Muscle of leg (tissue), 16 donors: Measurements from ENCODE around the gene PHOSPHO2. TPM values are rescaled to one million over a fixed set of nuclear protein-coding genes. Genes with fewer than 3 reads are reported as not detected.

Experiments used
- DNase-seq: peaks from one replicate; pipeline ENCODE4 v3.0.0; 2013
- H3K27ac ChIP-seq: one replicate; pipeline ENCODE4 v1.5.1; 2013; ENCODE audit warnings: mild to moderate bottlenecking, low read length, control low read depth
- H3K27me3 ChIP-seq: one replicate; pipeline ENCODE4 v1.6.1; 2013; ENCODE audit warnings: low read length; ENCODE audit not compliant: control insufficient read depth, insufficient read depth
- H3K36me3 ChIP-seq: one replicate; pipeline ENCODE4 v1.6.1; 2013; ENCODE audit warnings: low read length; ENCODE audit not compliant: control insufficient read depth, insufficient read depth
- H3K4me1 ChIP-seq: one replicate; pipeline ENCODE4 v1.6.1; 2013; ENCODE audit warnings: low read length; ENCODE audit not compliant: control insufficient read depth, insufficient read depth
- H3K4me3 ChIP-seq: one replicate; pipeline ENCODE4 v1.5.1; 2013; ENCODE audit warnings: low read length, control low read depth
- H3K9me3 ChIP-seq: replicated peaks from 2 replicates; pipeline ENCODE4 v1.6.1; 2013; ENCODE audit warnings: low read depth, low read length; ENCODE audit not compliant: control insufficient read depth
- WGBS: methylation state at CpG from one replicate; pipeline ENCODE4 v1.1.5; 2013; ENCODE audit warnings: missing lambda C conversion rate; ENCODE audit not compliant: insufficient coverage; 5-methylcytosine and 5-hydroxymethylcytosine counted together
- long read RNA-seq, 11 donors: transcript quantifications; one replicate each; lab custom pipeline, GENCODE V29; 2026
- polyA plus RNA-seq, 8 donors: library from polyadenylated mRNA; unstranded; fragments of 120-200 nt; gene quantifications; one replicate each; pipeline versions ENCODE4 v1.2.1 to v1.2.3, GENCODE V29; 2013; ENCODE audit warnings: inconsistent platforms in 1 of 8, low replicate concordance in 1 of 8; ENCODE audit not compliant: insufficient read length in 8 of 8, insufficient read depth in 1 of 8
- total RNA-seq: library from RNA; stranded (reverse); fragments of 120-200 nt; gene quantifications from one replicate; pipeline ENCODE4 v1.2.4, GENCODE V29; 2013

Gene PHOSPHO2
- 3.7 TPM for total RNA-seq
- polyA plus RNA-seq: 1 to 10 TPM; 2.7 to 8.2 (median 4.5) TPM
- long read RNA-seq, donor 1: 0 reads
- long read RNA-seq, donor 2: 0 reads
- long read RNA-seq, donor 3, partial matches to known transcripts: 0 of 3 reads
- long read RNA-seq, donor 3, other reads (novel, unspliced or antisense): 0 of 3 reads
- long read RNA-seq, donor 4, partial matches to known transcripts: 0 of 1 reads
- long read RNA-seq, donor 4, other reads (novel, unspliced or antisense): 0 of 1 reads
- long read RNA-seq, donor 5, partial matches to known transcripts: 0 of 5 reads
- long read RNA-seq, donor 5, other reads (novel, unspliced or antisense): 0 of 5 reads
- long read RNA-seq, donor 6, partial matches to known transcripts: 0 of 2 reads
- long read RNA-seq, donor 6, other reads (novel, unspliced or antisense): 0 of 2 reads
- long read RNA-seq, donor 7, partial matches to known transcripts: 0 of 1 reads
- long read RNA-seq, donor 7, other reads (novel, unspliced or antisense): 0 of 1 reads
- long read RNA-seq, donor 8, partial matches to known transcripts: 0 of 1 reads
- long read RNA-seq, donor 8, other reads (novel, unspliced or antisense): 0 of 1 reads
- long read RNA-seq, donor 9, partial matches to known transcripts: 0 of 1 reads
- long read RNA-seq, donor 9, other reads (novel, unspliced or antisense): 0 of 1 reads
- long read RNA-seq, donor 10, partial matches to known transcripts: 0 of 2 reads
- long read RNA-seq, donor 10, other reads (novel, unspliced or antisense): 0 of 2 reads
- long read RNA-seq, donor 11: 0 reads

- WGBS: under 1% methylated on average over 51 of the region's 63 CpGs
- peaks cover 2% of the 10 kb centered on the region for H3K9me3 ChIP-seq
- peak; percentile 99 for DNase-seq
- H3K36me3 ChIP-seq: no peaks in the 10 kb centered on the region
- peak within 1 kb of the TSS; percentile 93 for H3K27ac ChIP-seq
- no peaks in the 10 kb centered on the region for H3K27me3 ChIP-seq
- peak within 1 kb of the TSS; percentile 99 for H3K4me3 ChIP-seq
- H3K4me1 ChIP-seq: peaks cover 4% of the 10 kb centered on the region
Measured at GRCh38 chr2:169694113-169694893, at the start of gene PHOSPHO2, which contains the start of gene CFAP210. Gene PHOSPHO2, plus strand, starts transcription at chr2:169694469. Its CDS starts 6,503 bp downstream, at chr2:169700972. Gene CFAP210, minus strand, starts transcription at chr2:169694405. Its CDS starts 78 bp downstream, at chr2:169694327.

- WGBS: no CpG with 5 or more reads among the region's 2 CpGs
- Histone ChIP-seq H3K27ac (no peak overlapping the region), H3K9me3 (no peaks in the 10 kb centered on the region), H3K4me3 (no peak overlapping the region), H3K27me3 (no peaks in the 10 kb centered on the region), H3K36me3 (no peaks in the 10 kb centered on the region), H3K4me1 (no peaks in the 10 kb centered on the region)
- no peak for DNase-seq
Measured at GRCh38 chr2:169647496-169647895, 46.8 kb upstream of the PHOSPHO2 start.

- no peak for DNase-seq
- no peaks in the 10 kb centered on the region for H3K9me3 ChIP-seq
- no peak overlapping the region for H3K4me3 ChIP-seq
- no peaks in the 10 kb centered on the region for H3K4me1 ChIP-seq
- H3K27ac ChIP-seq: no peak overlapping the region
- no peaks in the 10 kb centered on the region for H3K36me3 ChIP-seq
- no CpG with 5 or more reads among the region's 1 CpG for WGBS
- H3K27me3 ChIP-seq: no peaks in the 10 kb centered on the region
Measured at GRCh38 chr2:169649278-169649677, 45.0 kb upstream of the PHOSPHO2 start.

GRCh38 chr2:169653636-169654035, 40.6 kb upstream of the PHOSPHO2 start:
- WGBS: 70% methylated on average over 2 of the region's 3 CpGs
- Histone ChIP-seq H3K4me3 (no peak overlapping the region), H3K36me3 (no peaks in the 10 kb centered on the region), H3K4me1 (no peaks in the 10 kb centered on the region), H3K9me3 (no peaks in the 10 kb centered on the region), H3K27ac (no peak overlapping the region), H3K27me3 (no peaks in the 10 kb centered on the region)
- DNase-seq: no peak

- WGBS: 66% methylated on average over 2 of the region's 3 CpGs
Measured at GRCh38 chr2:169656164-169656563, 38.1 kb upstream of the PHOSPHO2 start.

GRCh38 chr2:169658877-169659276, 35.4 kb upstream of the PHOSPHO2 start:
- Histone ChIP-seq H3K4me1 (no peaks in the 10 kb centered on the region), H3K27me3 (no peaks in the 10 kb centered on the region), H3K4me3 (no peak overlapping the region), H3K27ac (no peak overlapping the region), H3K9me3 (no peaks in the 10 kb centered on the region), H3K36me3 (no peaks in the 10 kb centered on the region)
- no peak for DNase-seq
- WGBS: no CpG with 5 or more reads among the region's 1 CpG

More at GRCh38 chr2:169656164-169656563, 38.1 kb upstream of the PHOSPHO2 start:
- Histone ChIP-seq H3K27me3 (no peaks in the 10 kb centered on the region), H3K9me3 (no peaks in the 10 kb centered on the region), H3K4me3 (no peak overlapping the region), H3K36me3 (no peaks in the 10 kb centered on the region), H3K27ac (no peak overlapping the region), H3K4me1 (no peaks in the 10 kb centered on the region)
- DNase-seq: no peak

- Histone ChIP-seq H3K9me3 (no peaks in the 10 kb centered on the region), H3K27me3 (no peaks in the 10 kb centered on the region), H3K4me3 (no peak overlapping the region), H3K36me3 (no peaks in the 10 kb centered on the region), H3K27ac (no peak overlapping the region), H3K4me1 (no peaks in the 10 kb centered on the region)
- DNase-seq: no peak
- WGBS: 83% methylated on average over 1 of the region's 1 CpG
Measured at GRCh38 chr2:169659320-169659719, 34.9 kb upstream of the PHOSPHO2 start.

- no peak overlapping the region for H3K4me3 ChIP-seq
- H3K4me1 ChIP-seq: no peaks in the 10 kb centered on the region
- H3K27me3 ChIP-seq: no peaks in the 10 kb centered on the region
- DNase-seq: no peak
- no peak overlapping the region for H3K27ac ChIP-seq
- WGBS: 50% methylated on average over 2 of the region's 3 CpGs
- no peaks in the 10 kb centered on the region for H3K9me3 ChIP-seq
- no peaks in the 10 kb centered on the region for H3K36me3 ChIP-seq
Measured at GRCh38 chr2:169661265-169661664, 33.0 kb upstream of the PHOSPHO2 start.

GRCh38 chr2:169662744-169663143, 31.5 kb upstream of the PHOSPHO2 start:
- Histone ChIP-seq H3K4me3 (no peak overlapping the region), H3K36me3 (no peaks in the 10 kb centered on the region), H3K4me1 (no peaks in the 10 kb centered on the region), H3K27ac (no peak overlapping the region), H3K9me3 (no peaks in the 10 kb centered on the region), H3K27me3 (no peaks in the 10 kb centered on the region)
- DNase-seq: no peak
- WGBS: 91% methylated on average over 1 of the region's 1 CpG
